ENCODE data around the gene GCN1.

DNA sequence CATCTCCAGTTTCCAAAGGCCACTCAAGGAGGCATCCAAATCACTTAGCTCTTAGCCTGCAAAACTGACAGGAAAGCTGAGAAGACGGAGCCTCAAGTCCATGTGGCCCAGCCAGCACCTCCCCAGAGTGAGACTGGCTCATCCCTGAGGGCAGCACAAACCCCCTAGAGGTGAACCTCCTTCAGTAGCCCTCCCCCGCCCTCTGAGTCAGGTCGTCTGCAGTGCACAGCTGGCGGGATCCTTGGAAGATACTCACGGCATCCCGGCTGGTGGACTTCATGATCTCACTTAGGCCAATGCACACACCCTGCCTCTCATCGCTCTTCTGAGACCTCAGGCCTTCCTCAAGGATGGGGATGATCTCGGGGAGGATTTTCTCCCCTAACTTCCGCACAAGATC, 53.9 kb downstream of the GCN1 start:
- TF ChIP-seq CTCF (conservative IDR thresholded peaks at IDR 0.05 in 1 of 2, IDR thresholded peaks at IDR 0.05 in 1 of 2; ENCODE audit: low read depth in 1 of 2, low read length in 2 of 2) (no peak), EZH2 (IDR thresholded peaks at IDR 0.05; ENCODE audit: low read length, missing control alignments) (no peak)
